Measurements from ENCODE around the gene SHROOM3.

The SHROOM3 gene

GRCh38 chr4:76655566-76656479 lies 220.8 kb downstream of the SHROOM3 start:
- H3K4me3 ChIP-seq (ENCODE audit: low read depth, low read length), result no peak overlapping the region
- no peak for TF ChIP-seq CTCF (conservative IDR thresholded peaks at IDR 0.05; ENCODE audit: low read depth, low read length)

GRCh38 chr4:76657443-76657842 lies 222.4 kb downstream of the SHROOM3 start:
- no peak for DNase-seq (ENCODE audit: low read depth)
- no peak for TF ChIP-seq CTCF (conservative IDR thresholded peaks at IDR 0.05; ENCODE audit: low read depth, low read length)
- H3K4me3 ChIP-seq (ENCODE audit: low read depth, low read length), result no peak overlapping the region

More at GRCh38 chr4:76655566-76656479, 220.8 kb downstream of the SHROOM3 start:
- DNase-seq (ENCODE audit: low read depth), result no peak

DNA sequence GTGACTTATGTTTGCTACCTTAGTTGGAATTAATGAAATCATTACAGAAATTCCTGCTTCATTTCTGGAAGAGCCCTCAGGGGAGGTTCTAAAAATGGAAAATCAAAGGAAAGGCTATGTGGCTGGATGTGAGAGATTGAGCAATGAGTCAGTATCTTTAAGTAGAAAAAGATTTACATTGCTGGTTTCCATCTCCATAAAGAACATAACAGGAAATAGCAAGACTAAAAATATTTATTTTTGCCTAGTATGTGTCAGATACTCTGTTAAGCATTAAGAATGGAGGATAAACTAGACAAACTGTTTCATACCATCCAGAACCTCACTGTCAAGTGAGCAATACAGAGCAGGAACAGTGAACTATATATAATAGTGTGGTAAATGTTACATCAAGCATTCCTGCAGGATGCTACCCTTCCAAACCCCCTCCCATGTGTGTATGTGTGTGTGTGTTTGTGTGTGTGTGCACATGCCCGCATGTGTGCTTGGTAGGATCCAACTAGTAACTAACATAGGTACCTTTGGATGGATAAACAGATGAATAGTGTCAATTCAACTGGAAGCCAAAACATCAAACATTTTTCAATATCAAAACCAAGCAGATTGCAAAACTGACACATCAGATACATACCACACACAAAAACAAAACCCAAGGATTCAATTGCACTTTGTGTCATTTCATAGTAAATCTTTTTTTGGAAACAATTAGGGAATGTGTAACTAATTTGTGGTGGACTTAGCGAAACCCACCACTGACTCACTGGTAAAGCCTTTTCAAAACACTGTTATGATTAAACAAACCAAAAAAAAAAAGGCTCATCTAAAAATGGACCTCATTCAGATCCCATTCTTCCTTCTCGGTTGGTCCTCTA lies 223.4 kb downstream of the SHROOM3 start:
- peak; percentile 35 for DNase-seq (ENCODE audit: low read depth)
- H3K4me3 ChIP-seq (ENCODE audit: low read depth, low read length), result no peak overlapping the region
- TF ChIP-seq CTCF (conservative IDR thresholded peaks at IDR 0.05; ENCODE audit: low read depth, low read length), result no peak

DNA sequence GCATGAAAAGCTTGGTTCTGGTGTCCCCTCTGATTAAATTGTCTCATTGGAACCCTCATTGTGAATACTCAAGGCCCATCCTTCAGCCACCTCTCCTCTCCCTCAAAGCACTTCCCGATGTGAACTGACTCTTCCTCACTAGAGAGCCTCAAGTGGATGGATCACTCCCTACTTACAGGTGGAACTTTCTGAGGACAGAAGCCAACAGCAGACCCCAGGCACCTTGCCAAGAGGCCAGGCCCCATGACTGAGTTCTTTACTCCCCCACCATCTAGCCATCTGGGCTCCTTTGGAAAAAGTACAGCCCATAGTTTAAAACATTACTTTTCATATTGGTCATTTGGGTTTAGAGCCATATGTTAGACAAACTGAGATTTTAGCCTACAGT lies 224.1 kb downstream of the SHROOM3 start:
- no peak for DNase-seq (ENCODE audit: low read depth)
- TF ChIP-seq CTCF (conservative IDR thresholded peaks at IDR 0.05; ENCODE audit: low read depth, low read length), result no peak
- H3K4me3 ChIP-seq (ENCODE audit: low read depth, low read length), result no peak overlapping the region

GRCh38 chr4:76663824-76664223 lies 228.8 kb downstream of the SHROOM3 start:
- no peak for TF ChIP-seq CTCF (conservative IDR thresholded peaks at IDR 0.05; ENCODE audit: low read depth, low read length)
- DNase-seq (ENCODE audit: low read depth), result no peak

DNA sequence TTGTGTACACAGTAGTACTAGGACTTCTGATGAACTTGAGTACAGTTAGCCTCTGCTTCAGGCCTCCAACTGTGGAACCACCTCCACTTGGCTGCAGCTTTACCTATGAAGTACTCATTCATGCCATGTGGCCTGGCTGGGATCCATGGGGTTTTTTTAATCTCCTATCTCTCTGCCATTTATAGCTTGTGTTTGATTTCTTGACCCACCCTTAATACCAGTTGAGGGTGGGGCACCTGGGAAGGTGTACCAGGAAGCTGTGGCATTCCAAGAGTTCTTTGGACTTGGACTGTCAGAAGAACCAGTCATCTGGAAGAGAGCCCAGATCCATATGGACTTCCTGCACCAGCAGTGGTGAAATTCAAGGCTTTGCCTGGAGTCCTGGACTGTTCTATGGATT lies 230.1 kb downstream of the SHROOM3 start:
- no peak overlapping the region for H3K4me3 ChIP-seq (ENCODE audit: low read depth, low read length)
- no peak for TF ChIP-seq CTCF (conservative IDR thresholded peaks at IDR 0.05; ENCODE audit: low read depth, low read length)
- DNase-seq (ENCODE audit: low read depth), result no peak

More at GRCh38 chr4:76663824-76664223, 228.8 kb downstream of the SHROOM3 start:
- H3K4me3 ChIP-seq (ENCODE audit: low read depth, low read length), result no peak overlapping the region
